PC-3 (cell line): ENCODE data around the gene JADE1. TPM values are rescaled to one million over a fixed set of nuclear protein-coding genes. Genes with fewer than 3 reads are reported as not detected.

Experiments
- ATAC-seq: fragments of 200-7000 bp; cut with Tn5 transposase; 2 replicates; pipeline ENCODE4 v1.9.1; 2020; ENCODE audit warnings: mild to moderate bottlenecking, moderate library complexity
- BruUV-seq: library from RNA; stranded (reverse); fragments of 400-500 nt; replicated peaks from 2 replicates; lab custom pipeline; 2021; lab: Mats Ljungman, UMichigan
- CTCF ChIA-PET: fragments of 300-600 bp; sonication (Branson Sonifier 250); formaldehyde crosslinking; loops from one replicate; lab custom pipeline; 2022; ENCODE audit warnings: antibody characterized with exemption; lab: Charles Lee
- POLR2A ChIA-PET: fragments of 300-600 bp; sonication (Branson Sonifier 250); formaldehyde crosslinking; loops from one replicate; lab custom pipeline; 2022; ENCODE audit warnings: antibody characterized with exemption; ENCODE audit not compliant: unreplicated experiment; lab: Charles Lee
- DNase-seq: peaks from one replicate; pipeline ENCODE4 v3.0.0-alpha.2; 2015
- H2AFZ ChIP-seq: fragments of 300-600 bp; sonication (generic); 2 replicates; pipeline ENCODE4 v1.6.0; 2016; ENCODE audit warnings: antibody characterized with exemption, low read length
- H3F3A ChIP-seq: fragments of 300-600 bp; sonication (generic); one replicate; pipeline ENCODE4 v1.6.0; 2017; ENCODE audit warnings: antibody characterized with exemption, low read length, control low read depth, mild to moderate bottlenecking; ENCODE audit not compliant: unreplicated experiment
- H3K27ac ChIP-seq: fragments of 300-600 bp; sonication (generic); 2 replicates; pipeline ENCODE4 v1.5.1; 2016; ENCODE audit warnings: mild to moderate bottlenecking, low read length
- H3K27me3 ChIP-seq: fragments of 300-600 bp; sonication (generic); 2 replicates; pipeline ENCODE4 v1.6.1; 2016; ENCODE audit warnings: low read length, mixed read lengths
- H3K36me3 ChIP-seq: fragments of 300-600 bp; sonication (generic); 2 replicates; pipeline ENCODE4 v1.6.1; 2016; ENCODE audit warnings: low read depth, mixed run types, low read length, mixed read lengths
- H3K4me1 ChIP-seq: fragments of 300-600 bp; sonication (generic); 2 replicates; pipeline ENCODE4 v1.5.1; 2016; ENCODE audit warnings: low read length; ENCODE audit not compliant: insufficient read depth
- H3K4me2 ChIP-seq: fragments of 300-600 bp; sonication (generic); 2 replicates; pipeline ENCODE4 v1.6.0; 2016; ENCODE audit warnings: low read length
- H3K4me3 ChIP-seq: fragments of 300-600 bp; sonication (generic); 2 replicates; pipeline ENCODE4 v1.5.1; 2016; ENCODE audit warnings: mild to moderate bottlenecking, low read length, mixed read lengths
- H3K79me2 ChIP-seq: fragments of 300-600 bp; sonication (generic); 2 replicates; pipeline ENCODE4 v1.6.1; 2017; ENCODE audit warnings: low read length, mixed read lengths
- H3K9ac ChIP-seq: fragments of 300-600 bp; sonication (generic); 2 replicates; pipeline ENCODE4 v1.6.0; 2016; ENCODE audit warnings: mild to moderate bottlenecking, low read length
- H3K9me2 ChIP-seq: fragments of 300-600 bp; sonication (generic); replicated peaks from 2 replicates; pipeline ENCODE4 v1.6.1; 2016; ENCODE audit warnings: mixed run types, low read length, mixed read lengths
- H3K9me3 ChIP-seq: fragments of 300-600 bp; sonication (generic); 2 replicates; pipeline ENCODE4 v1.6.1; 2016; ENCODE audit warnings: low read length, mixed read lengths
- H4K20me1 ChIP-seq: fragments of 300-600 bp; sonication (generic); 2 replicates; pipeline ENCODE4 v1.6.1; 2016; ENCODE audit warnings: low read length, mixed read lengths
- CTCF ChIP-seq: fragments of 300-600 bp; sonication (generic); conservative IDR thresholded peaks from 2 replicates; pipeline ENCODE4 v1.5.1; 2017; ENCODE audit warnings: antibody characterized with exemption, low read depth, mild to moderate bottlenecking, low read length
- EZH2 ChIP-seq: fragments of 300-600 bp; sonication (generic); IDR thresholded peaks from one replicate; pipeline ENCODE4 v1.6.1; 2017; ENCODE audit warnings: antibody characterized with exemption, mild to moderate bottlenecking, low read length; ENCODE audit not compliant: unreplicated experiment
- EZH2phosphoT487 ChIP-seq: fragments of 300-600 bp; sonication (generic); IDR thresholded peaks from 2 replicates; pipeline ENCODE4 v1.6.1; 2018; ENCODE audit warnings: mild to moderate bottlenecking, antibody characterized with exemption, low read length, borderline replicate concordance
- intact Hi-C: fragments of 100-400 bp; cut with micrococcal nuclease; formaldehyde crosslinking; loops from 2 replicates; pipeline ENCODE4 v1.9.0; 2023
- total RNA-seq: library from RNA; depleted of rRNA; stranded (reverse); fragments of >200 nt; gene quantifications from 2 replicates; pipeline ENCODE4 v1.2.3, GENCODE V29; 2014

The JADE1 gene
- total RNA-seq, 1 experiment from 2014 or later: 10.8 TPM

GRCh38 chr4:128819082-128819742 lies 9.7 kb downstream of the JADE1 start:
- Histone ChIP-seq H3K4me2 (no peak overlapping the region), H3K27me3 (no peaks in the 10 kb centered on the region), H4K20me1 (no peaks in the 10 kb centered on the region), H3K9me3 (no peaks in the 10 kb centered on the region), H3K36me3 (no peaks in the 10 kb centered on the region), H3K4me3 (no peak overlapping the region), H3K79me2 (peaks cover 89% of the 10 kb centered on the region), H3K9me2 (no peaks in the 10 kb centered on the region), H3F3A (peaks cover 5% of the 10 kb centered on the region), H2AFZ (no peak overlapping the region), H3K9ac (no peak overlapping the region), H3K4me1 (peaks cover 25% of the 10 kb centered on the region), H3K27ac (no peak overlapping the region)
- CTCF ChIA-PET: no interaction called here
- ATAC-seq: no peak
- intact Hi-C loops: no loop called here
- POLR2A ChIA-PET: no interaction called here
- no peak for TF ChIP-seq EZH2
- no peak for TF ChIP-seq CTCF
- no peak for TF ChIP-seq EZH2phosphoT487
- peak; percentile 6 for DNase-seq
- BruUV-seq: no TSS peak

GRCh38 chr4:128820671-128821070 lies 11.2 kb downstream of the JADE1 start:
- intact Hi-C loops: no loop called here

More at GRCh38 chr4:128820671-128821070, 11.2 kb downstream of the JADE1 start:
- TF ChIP-seq EZH2 (no peak), CTCF (no peak), EZH2phosphoT487 (no peak)
- DNase-seq: no peak
- Histone ChIP-seq H3K9ac (no peak overlapping the region), H3K79me2 (peaks cover 89% of the 10 kb centered on the region), H3K27ac (no peak overlapping the region), H3K4me1 (peaks cover 40% of the 10 kb centered on the region), H3K9me2 (no peaks in the 10 kb centered on the region), H3K4me3 (no peak overlapping the region), H3K4me2 (no peak overlapping the region), H3K36me3 (no peaks in the 10 kb centered on the region), H3F3A (peaks cover 5% of the 10 kb centered on the region), H2AFZ (no peak overlapping the region), H3K27me3 (no peaks in the 10 kb centered on the region), H3K9me3 (no peaks in the 10 kb centered on the region), H4K20me1 (no peaks in the 10 kb centered on the region)
- POLR2A ChIA-PET: no interaction called here
- ATAC-seq: no peak
- CTCF ChIA-PET: no interaction called here
- no TSS peak for BruUV-seq
